ENCODE measurements around the gene NUPR1.

GRCh38 chr16:28537076-28537475 lies 1.7 kb downstream of the NUPR1 start:
- no peak for TF ChIP-seq CTCF (IDR thresholded peaks at IDR 0.05 in 2 of 3, conservative IDR thresholded peaks at IDR 0.05 in 1 of 3; ENCODE audit: borderline replicate concordance in 1 of 3, insufficient read depth in 1 of 3, low read depth in 2 of 3, low read length in 2 of 3)
- no peak for TF ChIP-seq RAD21 (IDR thresholded peaks at IDR 0.05; ENCODE audit: low read depth)
- TF ChIP-seq ELF1 (IDR thresholded peaks at IDR 0.05; ENCODE audit: borderline replicate concordance, low read depth): no peak
- no peak for TF ChIP-seq ZNF274 (IDR thresholded peaks at IDR 0.05; ENCODE audit: low read depth, low read length)
- TF ChIP-seq, protein P1, sequence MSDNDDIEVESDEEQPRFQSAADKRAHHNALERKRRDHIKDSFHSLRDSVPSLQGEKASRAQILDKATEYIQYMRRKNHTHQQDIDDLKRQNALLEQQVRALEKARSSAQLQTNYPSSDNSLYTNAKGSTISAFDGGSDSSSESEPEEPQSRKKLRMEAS (IDR thresholded peaks at IDR 0.05): no peak
- no peak for TF ChIP-seq POLR2AphosphoS5 (IDR thresholded peaks at IDR 0.05; ENCODE audit: low read depth, low read length)
- no peak for TF ChIP-seq YY1 (IDR thresholded peaks at IDR 0.05; ENCODE audit: extremely low read depth, insufficient replicate concordance, low read depth, low read length)
- no peak for TF ChIP-seq EZH2phosphoT487 (IDR thresholded peaks at IDR 0.05; ENCODE audit: borderline replicate concordance)
- no peak for TF ChIP-seq SP1 (IDR thresholded peaks at IDR 0.05; ENCODE audit: low read depth)
- TF ChIP-seq, protein P2, sequence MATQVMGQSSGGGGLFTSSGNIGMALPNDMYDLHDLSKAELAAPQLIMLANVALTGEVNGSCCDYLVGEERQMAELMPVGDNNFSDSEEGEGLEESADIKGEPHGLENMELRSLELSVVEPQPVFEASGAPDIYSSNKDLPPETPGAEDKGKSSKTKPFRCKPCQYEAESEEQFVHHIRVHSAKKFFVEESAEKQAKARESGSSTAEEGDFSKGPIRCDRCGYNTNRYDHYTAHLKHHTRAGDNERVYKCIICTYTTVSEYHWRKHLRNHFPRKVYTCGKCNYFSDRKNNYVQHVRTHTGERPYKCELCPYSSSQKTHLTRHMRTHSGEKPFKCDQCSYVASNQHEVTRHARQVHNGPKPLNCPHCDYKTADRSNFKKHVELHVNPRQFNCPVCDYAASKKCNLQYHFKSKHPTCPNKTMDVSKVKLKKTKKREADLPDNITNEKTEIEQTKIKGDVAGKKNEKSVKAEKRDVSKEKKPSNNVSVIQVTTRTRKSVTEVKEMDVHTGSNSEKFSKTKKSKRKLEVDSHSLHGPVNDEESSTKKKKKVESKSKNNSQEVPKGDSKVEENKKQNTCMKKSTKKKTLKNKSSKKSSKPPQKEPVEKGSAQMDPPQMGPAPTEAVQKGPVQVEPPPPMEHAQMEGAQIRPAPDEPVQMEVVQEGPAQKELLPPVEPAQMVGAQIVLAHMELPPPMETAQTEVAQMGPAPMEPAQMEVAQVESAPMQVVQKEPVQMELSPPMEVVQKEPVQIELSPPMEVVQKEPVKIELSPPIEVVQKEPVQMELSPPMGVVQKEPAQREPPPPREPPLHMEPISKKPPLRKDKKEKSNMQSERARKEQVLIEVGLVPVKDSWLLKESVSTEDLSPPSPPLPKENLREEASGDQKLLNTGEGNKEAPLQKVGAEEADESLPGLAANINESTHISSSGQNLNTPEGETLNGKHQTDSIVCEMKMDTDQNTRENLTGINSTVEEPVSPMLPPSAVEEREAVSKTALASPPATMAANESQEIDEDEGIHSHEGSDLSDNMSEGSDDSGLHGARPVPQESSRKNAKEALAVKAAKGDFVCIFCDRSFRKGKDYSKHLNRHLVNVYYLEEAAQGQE (IDR thresholded peaks at IDR 0.05; ENCODE audit: low read depth): no peak
- TF ChIP-seq EZH2 (IDR thresholded peaks at IDR 0.05): no peak

Measured in HCT116 (cell line).